Hepatocyte (in vitro differentiated cells): Measurements from ENCODE around the gene NINJ2.

ENCODE experiments used
- EZH2 ChIP-seq: fragments of 200-600 bp; sonication (generic); IDR thresholded peaks from 2 replicates; pipeline ENCODE4 v1.6.1; 2016; ENCODE audit warnings: antibody characterized with exemption, mild to moderate bottlenecking, borderline replicate concordance
- EZH2phosphoT487 ChIP-seq: fragments of 200-600 bp; sonication (generic); IDR thresholded peaks from one replicate; pipeline ENCODE4 v1.6.1; 2018; ENCODE audit warnings: antibody characterized with exemption, mild to moderate bottlenecking, low read depth, moderate library complexity; ENCODE audit not compliant: unreplicated experiment, severe bottlenecking
- TF ChIP-seq, protein P1 (sequence below): fragments of 200-600 bp; sonication (generic); IDR thresholded peaks from 2 replicates; pipeline ENCODE4 v1.5.1; 2016; ENCODE audit warnings: antibody characterized with exemption, mild to moderate bottlenecking; ENCODE audit not compliant: poor library complexity

- TF ChIP-seq, protein P1, sequence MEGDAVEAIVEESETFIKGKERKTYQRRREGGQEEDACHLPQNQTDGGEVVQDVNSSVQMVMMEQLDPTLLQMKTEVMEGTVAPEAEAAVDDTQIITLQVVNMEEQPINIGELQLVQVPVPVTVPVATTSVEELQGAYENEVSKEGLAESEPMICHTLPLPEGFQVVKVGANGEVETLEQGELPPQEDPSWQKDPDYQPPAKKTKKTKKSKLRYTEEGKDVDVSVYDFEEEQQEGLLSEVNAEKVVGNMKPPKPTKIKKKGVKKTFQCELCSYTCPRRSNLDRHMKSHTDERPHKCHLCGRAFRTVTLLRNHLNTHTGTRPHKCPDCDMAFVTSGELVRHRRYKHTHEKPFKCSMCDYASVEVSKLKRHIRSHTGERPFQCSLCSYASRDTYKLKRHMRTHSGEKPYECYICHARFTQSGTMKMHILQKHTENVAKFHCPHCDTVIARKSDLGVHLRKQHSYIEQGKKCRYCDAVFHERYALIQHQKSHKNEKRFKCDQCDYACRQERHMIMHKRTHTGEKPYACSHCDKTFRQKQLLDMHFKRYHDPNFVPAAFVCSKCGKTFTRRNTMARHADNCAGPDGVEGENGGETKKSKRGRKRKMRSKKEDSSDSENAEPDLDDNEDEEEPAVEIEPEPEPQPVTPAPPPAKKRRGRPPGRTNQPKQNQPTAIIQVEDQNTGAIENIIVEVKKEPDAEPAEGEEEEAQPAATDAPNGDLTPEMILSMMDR, result no peak
- no peak for TF ChIP-seq EZH2
- TF ChIP-seq EZH2phosphoT487, result no peak
These were observed 1.5 kb upstream of the NINJ2 start for GRCh38 chr12:664779-665092.
